DOHH2 (cell line): Measurements from ENCODE around the gene DFFA.

Source experiments
- CTCF ChIP-seq: fragments of 200-600 bp; sonication (generic); IDR thresholded peaks from one replicate; pipeline ENCODE4 v1.5.1; 2014; ENCODE audit warnings: antibody characterized with exemption, mild to moderate bottlenecking, low read depth, low read length; ENCODE audit not compliant: poor library complexity, severe bottlenecking
- EZH2phosphoT487 ChIP-seq: fragments of 200-600 bp; sonication (generic); IDR thresholded peaks from 2 replicates; pipeline ENCODE4 v1.6.1; 2017; ENCODE audit warnings: borderline replicate concordance, mild to moderate bottlenecking, antibody characterized with exemption, low read length, moderate library complexity, mixed read lengths

GRCh38 chr1:10484521-10484920, 12.2 kb upstream of the DFFA start:
- TF ChIP-seq CTCF (no peak), EZH2phosphoT487 (no peak)
